OCI-M1 (cell line): ENCODE measurements around the gene KRTAP20-4.

Source experiments
- DNase-seq: peaks from one replicate; lab custom pipeline; 2025; lab: John Stamatoyannopoulos, UW

KRTAP20-4 gene

DNA sequence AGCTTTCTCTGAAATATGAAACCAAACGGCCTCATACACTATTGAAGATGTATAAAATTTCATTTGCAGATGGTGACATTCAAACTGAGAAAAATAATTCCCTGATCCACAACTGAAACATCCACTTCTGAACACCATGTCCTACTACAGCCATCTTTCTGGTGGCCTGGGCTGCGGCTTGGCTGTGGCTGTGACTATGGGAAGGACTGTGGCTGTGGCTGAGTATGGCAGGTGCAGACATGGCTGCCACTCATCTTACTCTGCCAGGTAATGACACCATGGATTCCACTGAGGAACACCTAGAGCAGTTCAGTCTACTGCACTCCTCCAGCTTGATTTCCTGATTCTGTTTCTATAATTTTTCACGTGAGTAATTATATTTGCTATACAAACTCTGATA is at the start of gene KRTAP20-4:
Gene KRTAP20-4 (plus strand): TSS at position 106 of the 400 bp plus-strand sequence.
- DNase-seq, result no peak

DNA sequence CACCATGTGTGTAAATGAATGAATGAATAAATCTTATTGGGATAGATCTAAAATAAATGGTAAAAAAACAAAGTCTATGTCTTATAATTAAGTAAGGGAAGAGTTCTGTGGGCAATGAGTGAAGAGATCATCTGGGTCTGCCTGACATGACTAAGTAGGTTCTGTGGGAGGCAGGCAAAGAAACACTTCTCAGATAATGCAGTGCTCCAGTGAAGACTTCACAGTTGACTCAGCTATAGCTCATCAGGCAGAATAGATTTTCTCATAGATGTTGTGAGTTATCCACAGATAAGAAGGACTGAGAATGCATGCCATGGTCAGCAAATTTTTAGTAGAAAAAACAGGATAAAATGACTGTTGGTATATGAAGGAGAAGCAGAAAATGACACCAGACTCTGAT is 42.7 kb upstream of the KRTAP20-4 start:
- DNase-seq, result no peak

DNA sequence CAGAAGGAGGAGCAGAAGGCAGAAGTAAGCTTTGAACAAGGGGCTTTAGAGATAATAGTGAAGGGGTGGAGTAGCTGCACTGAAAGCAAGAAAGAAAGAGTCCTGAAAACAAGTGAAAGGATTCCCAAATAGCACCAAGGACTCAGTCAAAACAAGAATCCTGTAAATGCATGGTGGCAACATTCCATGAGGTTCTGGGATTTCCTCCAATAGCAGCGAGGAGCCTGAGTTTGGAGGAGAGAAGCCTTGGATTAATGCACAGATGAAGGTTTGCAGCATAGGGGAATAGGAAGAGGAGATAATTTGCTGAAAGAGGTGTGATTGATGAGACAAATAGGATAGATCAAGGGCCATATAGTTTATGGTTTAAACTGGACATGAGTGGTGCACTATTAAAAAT is 41.1 kb upstream of the KRTAP20-4 start:
- DNase-seq, result no peak

DNA sequence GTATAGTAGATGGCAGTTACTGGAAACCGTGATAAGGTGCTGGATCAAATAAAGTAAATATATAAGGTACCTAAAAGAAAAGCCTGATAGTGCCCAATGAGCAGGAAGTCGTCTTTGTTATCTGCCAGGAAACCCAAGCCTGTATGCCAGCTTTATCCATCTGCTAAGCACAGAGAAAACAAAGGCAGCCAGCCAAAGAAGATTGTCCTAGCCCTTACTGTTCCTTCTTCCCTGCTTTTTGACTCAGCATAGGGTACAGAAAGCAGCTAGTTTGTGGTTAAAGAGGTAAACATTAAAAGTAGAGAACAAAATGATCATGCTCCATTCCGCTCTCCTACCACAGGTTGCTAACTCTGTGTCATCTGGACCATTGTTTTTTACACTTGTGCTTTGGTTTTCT is 40.3 kb upstream of the KRTAP20-4 start:
- DNase-seq, result no peak

DNA sequence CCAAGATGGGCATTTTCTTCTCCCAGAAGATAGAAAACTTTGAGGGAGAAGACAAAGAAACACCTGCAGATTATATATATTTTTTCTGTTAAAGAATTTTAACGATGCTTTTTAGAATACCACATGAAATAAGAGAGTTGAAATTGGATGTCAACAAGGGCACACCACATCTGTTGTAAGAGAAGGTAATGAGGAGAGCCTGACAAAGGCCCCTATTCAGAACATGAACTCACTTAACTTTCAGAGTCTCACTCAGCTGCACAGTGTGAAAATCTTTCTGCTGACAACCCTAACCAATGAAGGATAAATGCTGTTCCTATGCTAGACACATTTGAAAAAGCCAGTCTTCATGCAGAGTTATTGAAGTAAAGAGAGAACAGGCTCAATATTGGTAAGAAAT is 37.6 kb upstream of the KRTAP20-4 start:
- DNase-seq, result no peak

DNA sequence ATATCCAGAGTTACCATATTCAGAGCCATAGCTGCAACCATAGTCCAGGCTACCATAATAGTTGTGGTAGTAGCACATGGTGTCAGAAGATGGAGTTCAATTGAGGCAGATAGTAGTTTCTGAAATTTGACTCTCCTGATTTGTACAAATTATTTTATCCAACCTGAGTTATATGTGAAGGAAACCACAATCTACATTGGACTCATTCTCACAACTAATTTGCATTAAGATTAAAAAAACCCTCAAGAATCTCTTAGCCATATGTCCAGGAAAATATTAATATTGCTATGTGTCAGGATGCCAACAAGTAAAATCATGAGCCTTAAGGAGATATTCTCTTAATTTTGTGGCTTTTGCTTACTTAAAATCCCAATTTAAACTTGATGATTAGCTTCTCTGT is 30.1 kb upstream of the KRTAP20-4 start, which contains the start of gene KRTAP22-2:
Gene KRTAP22-2 (minus strand): TSS at position 101 of the 400 bp plus-strand sequence.
- no peak for DNase-seq

DNA sequence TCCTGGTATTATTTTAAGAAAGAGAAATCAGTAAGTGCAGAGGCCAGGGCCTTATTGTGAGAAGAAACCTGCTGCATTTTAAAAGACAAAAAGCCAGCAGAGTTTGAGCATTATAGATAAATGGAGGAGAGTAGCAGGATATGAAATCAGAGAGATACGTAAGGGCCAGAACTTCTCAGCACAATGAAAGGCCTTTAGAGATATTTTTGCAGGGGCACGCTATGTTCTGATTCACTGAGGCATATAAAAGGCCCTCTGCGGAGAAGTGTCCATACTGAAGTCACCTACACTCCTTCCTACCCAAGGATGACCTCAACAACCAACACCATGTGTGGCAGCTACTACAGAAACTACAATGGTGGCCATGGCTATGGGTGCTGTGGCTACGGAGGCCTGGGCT is 28.3 kb upstream of the KRTAP20-4 start, which contains the start of gene KRTAP6-3:
Gene KRTAP6-3 (plus strand): TSS at position 301 of the 400 bp plus-strand sequence. CDS start 6 bp downstream, at position 307.
- DNase-seq, result no peak

DNA sequence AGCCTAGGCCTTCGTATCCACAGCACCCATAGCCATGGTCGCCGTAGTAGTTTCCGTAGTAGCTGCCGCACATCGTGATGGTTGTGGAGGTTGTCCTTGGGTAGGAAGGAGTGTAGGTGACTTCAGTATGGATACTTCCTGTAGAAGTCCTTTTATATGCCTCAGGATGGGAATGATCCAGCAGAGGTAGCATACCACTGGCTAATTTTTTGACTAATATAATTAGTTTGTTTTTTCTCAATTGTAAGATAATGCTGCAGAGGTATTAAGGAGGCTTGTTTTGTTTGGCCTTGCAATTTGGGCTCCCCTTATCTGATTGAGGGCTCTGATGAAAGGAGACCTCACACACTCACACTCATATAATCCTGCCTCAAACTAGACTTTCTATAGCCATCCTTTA is 21.6 kb upstream of the KRTAP20-4 start, which contains the start of gene KRTAP6-2:
Gene KRTAP6-2 (minus strand): TSS at position 101 of the 400 bp plus-strand sequence. CDS start 28 bp downstream, at position 73.
- DNase-seq, result no peak

DNA sequence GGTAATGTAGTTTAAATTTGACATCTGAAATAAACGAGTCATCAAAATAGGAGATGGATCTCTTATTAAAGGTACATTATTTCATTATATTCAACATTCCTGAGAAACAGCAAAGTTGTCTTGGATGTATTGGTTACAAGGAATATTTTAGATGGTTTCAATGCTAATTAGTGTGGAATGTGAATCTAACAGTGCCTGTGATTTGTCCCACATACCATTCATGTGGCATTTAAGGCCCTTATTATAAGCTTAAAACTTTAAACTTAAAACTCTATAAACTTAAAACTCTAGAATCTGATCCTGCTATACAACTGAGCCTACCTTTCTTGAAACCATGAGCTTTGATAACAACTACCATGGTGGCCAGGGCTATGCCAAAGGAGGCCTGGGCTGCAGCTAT is 19.6 kb upstream of the KRTAP20-4 start, which contains the start of gene KRTAP22-1:
Gene KRTAP22-1 (plus strand): TSS at position 301 of the 400 bp plus-strand sequence.
- DNase-seq, result no peak

DNA sequence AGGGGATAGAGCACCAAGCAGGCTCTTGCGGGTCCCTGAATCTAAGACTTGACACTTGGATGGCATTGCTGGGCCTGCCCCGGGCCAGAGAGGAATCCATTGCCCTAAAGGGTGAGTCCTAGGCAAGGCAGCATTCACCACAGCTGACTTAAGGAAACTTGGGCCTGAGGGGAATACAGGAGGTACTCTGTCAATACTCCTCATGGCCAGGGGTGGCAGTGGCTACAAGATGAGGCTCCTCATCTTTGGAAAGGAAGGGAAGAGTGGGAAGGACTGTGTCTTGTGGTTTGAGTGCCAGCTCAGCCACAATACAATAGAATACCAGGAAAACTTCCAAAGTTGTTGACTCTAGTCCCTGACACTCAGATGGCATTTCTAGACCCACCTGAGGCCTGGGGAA is 14.5 kb upstream of the KRTAP20-4 start:
- no peak for DNase-seq

DNA sequence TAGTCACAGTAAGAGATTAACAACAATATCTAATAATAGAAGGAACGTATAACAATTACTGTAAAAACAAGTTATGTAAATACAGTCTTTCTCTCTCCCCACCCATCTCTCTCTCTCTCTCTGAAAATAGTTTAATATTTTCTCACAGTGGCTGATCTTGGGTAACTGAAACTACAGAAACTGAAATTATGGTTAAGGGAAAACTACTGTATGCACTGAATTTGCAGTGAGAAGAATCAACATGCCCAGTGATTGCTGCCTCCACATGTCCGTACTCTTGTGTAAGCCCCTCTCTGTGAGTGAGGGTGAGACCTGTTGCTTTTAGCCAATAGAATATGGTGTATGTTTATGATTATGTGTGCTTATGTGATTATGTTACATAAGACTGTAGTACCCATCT is 8.3 kb upstream of the KRTAP20-4 start:
- DNase-seq, result no peak

DNA sequence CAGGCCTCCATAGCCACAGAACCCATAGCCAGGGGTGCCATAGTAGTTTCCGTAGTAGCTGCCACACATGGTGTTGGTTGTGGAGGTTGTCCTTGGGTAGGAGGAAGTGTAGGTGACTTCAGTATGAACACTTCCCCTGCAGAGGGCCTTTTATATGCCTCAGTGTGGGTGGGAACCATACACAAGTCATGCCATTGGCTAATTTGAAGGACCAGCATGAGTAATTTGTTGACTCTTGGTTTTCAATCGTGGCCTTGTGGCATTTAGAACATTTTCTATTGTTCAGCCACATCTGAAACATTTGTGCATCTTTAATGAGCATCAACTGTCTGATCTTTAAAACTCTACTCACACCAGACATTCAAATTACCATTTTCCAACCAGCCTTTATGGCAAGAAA is 6.6 kb upstream of the KRTAP20-4 start, which contains the start of gene KRTAP6-1:
Gene KRTAP6-1 (minus strand): TSS at position 95 of the 400 bp plus-strand sequence. CDS start 26 bp downstream, at position 69.
- DNase-seq, result no peak

DNA sequence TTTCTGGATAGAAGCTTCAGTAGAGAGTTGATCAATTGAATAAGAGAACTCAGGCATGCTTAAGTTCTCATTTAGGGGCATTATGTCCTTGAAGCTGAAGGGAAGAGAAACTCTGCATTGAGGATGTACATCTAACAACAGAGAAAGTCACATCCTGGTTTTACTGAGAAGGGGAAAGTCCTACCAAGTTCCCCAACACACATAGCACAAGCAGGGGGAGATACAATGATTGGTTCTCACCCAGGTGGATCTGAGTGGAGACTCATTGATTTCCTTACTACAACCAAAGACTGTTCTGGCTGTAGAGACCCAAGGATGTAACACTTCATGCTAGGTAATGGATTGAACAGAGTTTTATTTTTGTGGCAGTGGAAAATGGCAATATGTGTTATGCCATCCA is 5.2 kb upstream of the KRTAP20-4 start:
- no peak for DNase-seq

DNA sequence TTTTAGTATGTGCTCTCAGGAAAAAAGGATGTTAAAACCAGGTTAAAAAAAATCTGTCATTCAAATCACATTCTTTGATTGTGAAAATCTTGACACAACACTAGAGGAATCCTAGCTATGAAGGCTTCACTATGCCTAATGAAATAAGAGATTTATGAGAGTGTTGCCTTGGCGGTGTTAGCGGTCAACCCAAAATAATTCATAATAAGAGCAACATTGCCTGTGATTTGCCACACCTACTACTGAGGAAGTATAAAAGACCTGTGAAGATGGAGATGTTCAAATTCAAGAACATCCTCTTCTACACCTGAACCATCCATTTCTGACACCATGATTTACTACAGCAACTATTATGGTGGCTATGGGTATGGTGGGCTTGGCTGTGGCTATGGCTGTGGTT is 4.3 kb upstream of the KRTAP20-4 start, which contains the start of gene KRTAP20-1:
Gene KRTAP20-1 (plus strand): TSS at position 301 of the 400 bp plus-strand sequence. CDS start 30 bp downstream, at position 331.
- no peak for DNase-seq

DNA sequence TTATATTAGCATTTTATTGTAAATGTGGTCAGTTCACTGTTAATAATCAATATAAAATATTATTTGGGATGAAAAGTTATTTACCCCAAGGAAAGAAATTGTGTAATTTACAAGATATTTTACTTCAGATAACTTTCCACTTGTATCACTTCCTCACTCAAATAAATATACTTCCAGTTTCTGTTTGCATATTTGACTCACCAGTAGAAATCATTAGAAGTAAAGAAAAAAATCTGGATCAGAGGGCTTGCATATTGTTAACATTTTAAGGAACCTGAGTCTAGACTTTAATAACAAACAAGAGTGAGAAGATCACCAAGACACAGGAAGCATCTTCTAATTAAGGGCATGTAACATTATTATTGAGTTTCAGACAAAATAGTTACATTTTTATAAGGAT is 347 bp upstream of the KRTAP20-4 start:
- DNase-seq, result peak; percentile 10

DNA sequence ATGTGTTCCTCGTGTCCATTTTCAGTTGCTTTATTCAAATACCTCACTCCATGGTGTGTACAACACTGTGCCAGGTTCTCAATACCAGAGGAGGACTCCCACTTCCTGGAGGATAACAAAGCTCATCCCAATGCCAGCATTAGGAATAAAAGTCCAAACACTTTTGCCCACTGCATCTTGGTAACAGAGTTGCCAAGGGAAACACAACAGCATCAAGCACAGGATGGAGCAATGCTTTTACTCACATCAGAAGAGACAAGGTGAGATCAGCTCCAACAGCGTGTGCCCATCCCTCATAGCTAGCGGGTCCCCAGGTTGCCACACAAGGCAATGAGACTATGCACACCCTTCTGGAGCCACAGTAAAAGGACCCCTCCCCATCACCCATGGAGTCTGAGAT is 2.9 kb downstream of the KRTAP20-4 start:
- no peak for DNase-seq

DNA sequence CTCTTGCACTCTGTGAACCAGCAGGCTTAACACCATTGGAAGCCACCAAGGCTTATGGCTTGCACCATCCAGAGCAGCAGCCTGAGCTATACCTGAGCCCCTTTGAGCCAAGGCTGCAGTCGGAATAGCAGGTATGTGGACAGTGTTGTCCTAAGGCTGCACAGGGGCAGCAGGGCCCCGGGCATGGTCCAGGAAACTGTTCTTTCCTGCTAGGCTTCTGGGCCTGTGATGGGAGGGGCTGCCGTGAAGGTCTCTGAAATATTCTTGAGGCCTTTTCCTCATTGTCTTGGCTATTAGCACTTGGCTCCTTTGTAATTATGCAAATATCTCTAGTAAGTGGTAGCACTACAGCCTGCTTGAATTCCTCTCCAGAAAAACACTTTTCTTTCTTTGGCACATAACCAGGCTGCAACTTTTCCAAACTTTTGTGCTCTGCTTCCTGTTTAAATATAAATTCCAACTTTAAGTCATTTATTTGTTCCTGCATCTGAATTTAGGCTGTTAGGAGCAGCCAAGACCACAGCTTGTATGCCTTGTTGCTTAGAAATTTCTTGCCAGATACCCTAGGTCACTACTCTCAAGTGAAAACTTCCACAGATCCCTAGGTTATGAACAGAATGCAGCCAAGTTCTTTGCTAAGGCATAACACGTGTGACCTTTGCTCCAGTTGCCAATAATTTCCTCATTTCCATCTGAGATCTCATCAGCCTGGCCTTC is 5.2 kb downstream of the KRTAP20-4 start:
- DNase-seq, result peak; percentile 2

DNA sequence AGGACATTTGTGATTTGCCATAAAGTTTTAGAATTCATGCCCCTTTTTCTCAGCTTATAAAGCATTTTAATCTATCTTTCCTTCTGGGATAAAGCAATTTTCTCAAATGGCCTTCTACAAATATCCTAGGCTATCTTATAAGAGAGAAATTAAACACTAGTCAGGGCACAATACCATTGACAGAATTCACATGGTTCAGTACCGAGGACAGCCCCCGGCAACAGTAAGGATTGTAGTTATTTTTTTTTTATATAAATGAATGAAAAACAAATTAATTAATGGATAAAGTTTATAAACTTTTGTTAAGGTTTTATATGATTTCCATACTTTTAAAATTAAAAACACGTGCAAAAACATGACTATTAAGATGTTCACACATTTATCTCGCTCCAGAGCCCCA is 7.7 kb downstream of the KRTAP20-4 start:
- DNase-seq, result no peak

DNA sequence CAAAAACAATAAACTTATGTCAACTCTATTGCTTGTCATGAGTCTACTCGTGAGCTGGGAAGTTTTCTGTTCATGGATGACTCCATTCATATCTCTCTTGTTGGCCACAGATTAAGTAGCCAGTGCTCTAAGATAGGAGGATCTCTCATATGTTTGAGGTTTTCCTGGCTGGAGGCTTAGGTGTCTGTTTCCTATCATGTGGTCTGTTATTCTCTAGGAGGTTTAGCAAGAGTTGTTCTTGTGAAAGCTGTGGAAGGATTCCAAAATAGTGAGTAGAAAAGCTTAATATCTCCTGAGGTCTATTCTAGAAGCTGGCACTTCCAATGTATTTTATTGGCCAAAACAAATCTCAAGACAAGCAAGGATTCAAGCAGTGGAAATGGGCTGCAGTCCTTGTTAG is 8.8 kb downstream of the KRTAP20-4 start:
- DNase-seq, result no peak

DNA sequence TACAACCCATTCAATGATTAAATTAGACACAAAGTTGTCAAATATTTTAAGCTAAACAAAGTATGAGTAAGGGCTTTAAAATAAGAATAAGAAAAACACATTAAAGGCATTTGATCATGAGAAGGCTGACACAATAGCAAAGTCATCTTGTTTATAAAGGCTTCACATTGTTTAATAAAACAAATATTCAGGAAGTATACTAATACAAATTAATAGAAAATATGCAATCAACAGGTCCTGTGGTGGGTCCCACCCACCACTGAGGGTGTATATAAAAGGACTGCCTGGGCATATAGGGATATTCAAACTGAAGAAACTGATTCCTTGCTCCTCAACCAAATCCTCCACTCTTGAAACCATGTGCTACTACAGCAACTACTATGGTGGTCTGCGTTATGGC is 14.5 kb downstream of the KRTAP20-4 start, which contains the start of gene KRTAP20-2:
Gene KRTAP20-2 (plus strand): TSS at position 301 of the 400 bp plus-strand sequence. CDS start 58 bp downstream, at position 359.
- no peak for DNase-seq

DNA sequence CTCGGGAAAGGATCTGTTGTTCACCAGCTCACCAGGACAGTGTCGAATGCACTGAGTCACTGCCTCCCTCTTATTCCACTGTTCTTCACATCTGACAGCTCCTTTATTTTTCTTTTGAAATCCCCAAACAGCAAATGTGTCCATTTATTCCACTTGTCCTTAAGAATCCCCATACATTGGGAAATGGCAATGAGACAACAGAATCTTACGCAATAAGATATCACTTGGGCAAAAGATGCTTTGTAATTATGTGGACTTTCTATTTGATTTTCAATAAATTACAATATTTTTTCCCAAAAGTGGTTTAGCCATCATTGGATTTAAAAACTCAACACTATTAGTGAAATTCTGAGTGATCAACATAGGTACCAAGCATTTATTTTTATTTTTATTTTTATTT is 18.3 kb downstream of the KRTAP20-4 start:
- no peak for DNase-seq

DNA sequence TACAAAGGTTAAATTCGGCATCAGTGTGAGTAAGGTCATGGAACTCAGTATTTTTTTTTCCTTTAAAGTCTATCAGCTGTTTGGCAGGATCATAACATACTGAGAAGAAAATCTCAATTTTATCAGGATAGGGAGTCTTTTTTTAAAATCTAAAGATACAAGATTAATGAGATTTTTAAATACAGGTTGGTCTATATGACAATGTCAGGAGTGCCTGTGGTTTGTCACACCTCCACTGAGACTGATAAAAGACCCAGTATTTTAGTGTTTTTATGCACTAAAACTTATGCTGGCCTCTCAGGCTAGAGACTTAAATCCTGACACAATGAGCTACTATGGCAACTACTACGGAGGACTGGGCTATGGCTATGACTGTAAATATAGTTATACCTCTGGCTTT is 22.1 kb downstream of the KRTAP20-4 start, which contains the start of gene KRTAP20-3:
Gene KRTAP20-3 (plus strand): TSS at position 301 of the 400 bp plus-strand sequence.
- DNase-seq, result no peak

DNA sequence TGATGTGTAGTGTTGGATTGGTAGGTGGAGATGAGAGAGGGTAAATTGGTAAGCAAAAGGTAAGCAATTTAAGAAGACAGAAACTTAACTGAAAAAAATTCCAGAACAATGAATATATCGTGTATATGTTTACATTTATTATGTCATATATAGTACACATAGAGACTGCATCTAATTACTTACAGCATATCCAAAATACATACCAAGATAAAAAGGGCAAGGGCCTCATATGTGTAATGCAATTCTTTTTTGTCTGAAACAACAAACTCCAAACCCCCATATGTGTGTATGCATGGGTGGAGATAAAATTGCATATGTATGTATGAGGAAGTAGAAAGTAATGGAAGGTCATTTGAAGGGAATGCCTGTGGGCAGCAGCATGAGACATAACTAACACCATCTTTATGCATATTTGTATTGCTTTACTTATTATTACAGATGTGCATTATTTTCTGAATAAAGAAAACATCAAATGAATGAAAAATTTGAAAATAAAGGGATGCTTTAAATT is 26.5 kb downstream of the KRTAP20-4 start:
- DNase-seq, result peak; percentile 2
